ACHN (cell line): ENCODE results near the gene PTCH2.
A peak's percentile ranks its signal among the peaks of the same experiment; 100 is the strongest.
"Not testable (repeated sequence)": the region's sequence is repeated elsewhere in the genome, so short reads cannot be mapped to it uniquely, and the experiment has no call there.

Experiments
- DNase-seq: peaks from one replicate; pipeline ENCODE4 v3.0.0-alpha.2; 2015
- in situ Hi-C: cut with HindIII; loops from 2 replicates; pipeline ENCODE4 v1.10.0; 2017; ENCODE audit warnings: low sequenced_read_pairs, low pct_ligation_motif_present, low pct_unique_long_range_greater_than_20kb

The PTCH2 gene

GRCh38 chr1:44848456-44849181 lies 5.6 kb upstream of the PTCH2 start:
- DNase-seq, result no peak
- in situ Hi-C loops, result no loop called here

GRCh38 chr1:44847845-44848244 lies 4.8 kb upstream of the PTCH2 start:
- in situ Hi-C loops, result no loop called here
- DNase-seq, result no peak

GRCh38 chr1:44846985-44847384 lies 3.9 kb upstream of the PTCH2 start:
- in situ Hi-C loops, result no loop called here
- no peak for DNase-seq

GRCh38 chr1:44842486-44842861 lies 579 bp downstream of the PTCH2 start:
- no peak for DNase-seq
- in situ Hi-C loops, result no loop called here

- DNase-seq, result no peak
- in situ Hi-C loops, result no loop called here
Measured at GRCh38 chr1:44839576-44839975, 3.5 kb downstream of the PTCH2 start.

GRCh38 chr1:44838294-44838693 lies 4.8 kb downstream of the PTCH2 start:
- in situ Hi-C loops, DNase-seq: not testable (repeated sequence)

- in situ Hi-C loops, result no loop called here
- DNase-seq, result peak; percentile 72
Measured at GRCh38 chr1:44835738-44836675, 7.0 kb downstream of the PTCH2 start.

- in situ Hi-C loops, result no loop called here
- DNase-seq, result no peak
Measured at GRCh38 chr1:44834328-44834727, 8.7 kb downstream of the PTCH2 start.

- in situ Hi-C loops, result no loop called here
- DNase-seq, result no peak
Measured at GRCh38 chr1:44832056-44832705, 10.9 kb downstream of the PTCH2 start.

GRCh38 chr1:44831516-44831915 lies 11.5 kb downstream of the PTCH2 start:
- no peak for DNase-seq
- in situ Hi-C loops, result no loop called here

GRCh38 chr1:44830900-44831304 lies 12.2 kb downstream of the PTCH2 start:
- no peak for DNase-seq
- in situ Hi-C loops, result no loop called here

- DNase-seq, result no peak
- in situ Hi-C loops, result no loop called here
Measured at GRCh38 chr1:44829506-44830384, 13.3 kb downstream of the PTCH2 start.

GRCh38 chr1:44828841-44829440 lies 14.1 kb downstream of the PTCH2 start:
- no peak for DNase-seq
- in situ Hi-C loops, result no loop called here

GRCh38 chr1:44828003-44828651 lies 14.9 kb downstream of the PTCH2 start:
- in situ Hi-C loops, result no loop called here
- DNase-seq, result no peak

GRCh38 chr1:44827197-44828002 lies 15.7 kb downstream of the PTCH2 start:
- in situ Hi-C loops, result no loop called here
- no peak for DNase-seq

- no peak for DNase-seq
- in situ Hi-C loops, result no loop called here
Measured at GRCh38 chr1:44826375-44827196, 16.5 kb downstream of the PTCH2 start.
